Fibroblast of the conjunctiva (primary cell): ENCODE measurements around the gene KLHL40.
"Not testable (repeated sequence)": the region's sequence is repeated elsewhere in the genome, so short reads cannot be mapped to it uniquely, and the experiment has no call there.

Source experiments
- DNase-seq: peaks from one replicate; pipeline ENCODE4 v3.0.0-alpha.2; 2010; ENCODE audit warnings: low read depth

KLHL40 gene

DNA sequence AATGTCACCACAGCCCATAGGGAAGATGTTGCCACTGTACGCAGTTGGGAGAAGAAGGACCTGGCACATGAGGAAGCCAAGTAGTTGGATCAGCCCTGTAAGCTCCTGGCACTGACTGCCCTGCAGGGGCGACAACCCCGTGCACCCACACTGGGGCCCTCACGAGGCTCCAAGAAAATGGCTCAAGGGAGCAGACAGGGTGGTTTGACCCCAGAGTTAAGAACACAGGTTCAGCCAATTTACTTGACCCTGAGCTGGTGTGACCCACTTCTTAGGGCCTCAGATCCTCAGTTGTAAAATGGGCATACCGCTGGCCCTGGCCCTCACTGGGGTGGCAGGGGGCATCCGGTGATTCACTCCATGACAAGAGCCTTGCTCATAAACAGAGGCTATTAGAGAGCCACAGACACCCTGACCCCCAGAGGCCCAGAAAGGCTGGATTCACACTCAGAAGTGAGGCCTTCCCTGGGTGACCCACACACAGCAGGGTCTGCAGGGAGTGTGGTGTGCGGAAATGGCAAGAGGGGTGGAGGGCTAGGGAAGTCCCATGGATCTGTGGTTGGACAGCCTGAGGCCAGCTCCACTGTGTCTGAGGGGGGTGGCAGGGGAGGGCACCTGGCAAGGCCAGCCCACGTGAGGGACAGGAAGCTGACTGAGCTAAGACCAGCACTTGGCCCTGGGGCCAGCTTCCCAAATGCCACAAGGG is 19.0 kb downstream of the KLHL40 start:
- no peak for DNase-seq

DNA sequence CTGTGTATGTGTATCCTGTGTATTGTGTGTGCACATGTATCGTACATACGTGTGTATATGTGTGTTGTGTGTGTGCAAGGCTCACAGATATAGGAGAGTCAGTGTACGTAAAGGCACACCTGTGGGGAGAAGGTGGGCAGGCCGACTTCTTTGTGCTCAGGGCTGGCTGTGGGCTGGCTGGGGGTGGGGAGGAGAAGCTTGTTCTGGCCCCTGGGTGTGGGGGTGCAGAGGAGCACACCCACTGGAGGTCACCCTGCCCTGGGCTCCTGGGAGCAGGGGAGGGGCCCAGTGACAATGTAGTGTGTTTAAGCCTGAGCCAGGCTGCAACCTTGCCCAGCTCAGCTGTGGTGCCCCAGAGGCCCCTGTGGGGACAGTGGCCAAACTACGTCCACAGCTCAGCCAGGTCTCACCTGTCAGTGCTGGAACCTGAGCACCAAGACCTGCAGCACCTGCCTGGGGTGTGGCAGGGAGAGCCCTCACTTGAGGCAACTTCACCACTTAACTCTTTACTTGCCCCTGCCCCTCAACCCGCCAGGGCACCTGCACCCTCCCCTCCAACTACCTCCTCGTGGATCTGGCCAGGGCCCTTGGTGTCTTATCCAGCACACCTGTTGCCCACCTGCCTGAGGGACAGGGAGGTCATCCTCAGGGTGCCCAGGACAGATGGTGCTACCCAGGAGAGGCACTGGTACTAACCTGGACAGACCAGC is 19.9 kb downstream of the KLHL40 start:
- DNase-seq, result no peak

DNA sequence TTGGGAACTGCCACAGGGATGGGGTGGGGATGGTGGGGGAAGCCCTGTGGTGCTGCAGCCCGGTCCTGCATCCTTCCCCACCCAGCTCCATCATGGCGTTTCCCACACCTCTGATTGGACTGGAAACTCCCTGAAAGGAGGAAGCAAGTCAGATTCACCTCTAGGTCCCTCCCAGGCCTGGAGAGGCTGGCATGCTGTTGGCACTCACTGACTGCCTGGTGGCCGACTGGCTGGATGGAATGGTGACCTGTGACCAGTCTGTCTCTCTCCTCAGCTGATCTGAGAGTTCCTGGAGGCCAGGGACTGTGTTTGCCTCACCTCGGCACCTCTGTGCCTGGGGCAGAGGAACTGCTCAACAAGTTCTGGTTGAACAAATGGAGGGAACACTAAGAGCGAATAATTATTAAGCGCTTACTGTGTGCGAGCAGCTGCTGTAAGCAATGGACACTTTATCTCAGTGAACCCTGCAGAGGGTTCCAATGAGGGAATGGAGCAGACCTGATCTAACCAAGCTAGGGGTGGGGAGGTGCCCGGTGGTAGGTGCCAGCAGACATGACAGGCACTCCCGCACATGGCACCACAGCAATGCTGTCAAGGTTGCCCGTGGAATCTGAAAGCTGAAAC is 20.7 kb downstream of the KLHL40 start:
- DNase-seq, result no peak

DNA sequence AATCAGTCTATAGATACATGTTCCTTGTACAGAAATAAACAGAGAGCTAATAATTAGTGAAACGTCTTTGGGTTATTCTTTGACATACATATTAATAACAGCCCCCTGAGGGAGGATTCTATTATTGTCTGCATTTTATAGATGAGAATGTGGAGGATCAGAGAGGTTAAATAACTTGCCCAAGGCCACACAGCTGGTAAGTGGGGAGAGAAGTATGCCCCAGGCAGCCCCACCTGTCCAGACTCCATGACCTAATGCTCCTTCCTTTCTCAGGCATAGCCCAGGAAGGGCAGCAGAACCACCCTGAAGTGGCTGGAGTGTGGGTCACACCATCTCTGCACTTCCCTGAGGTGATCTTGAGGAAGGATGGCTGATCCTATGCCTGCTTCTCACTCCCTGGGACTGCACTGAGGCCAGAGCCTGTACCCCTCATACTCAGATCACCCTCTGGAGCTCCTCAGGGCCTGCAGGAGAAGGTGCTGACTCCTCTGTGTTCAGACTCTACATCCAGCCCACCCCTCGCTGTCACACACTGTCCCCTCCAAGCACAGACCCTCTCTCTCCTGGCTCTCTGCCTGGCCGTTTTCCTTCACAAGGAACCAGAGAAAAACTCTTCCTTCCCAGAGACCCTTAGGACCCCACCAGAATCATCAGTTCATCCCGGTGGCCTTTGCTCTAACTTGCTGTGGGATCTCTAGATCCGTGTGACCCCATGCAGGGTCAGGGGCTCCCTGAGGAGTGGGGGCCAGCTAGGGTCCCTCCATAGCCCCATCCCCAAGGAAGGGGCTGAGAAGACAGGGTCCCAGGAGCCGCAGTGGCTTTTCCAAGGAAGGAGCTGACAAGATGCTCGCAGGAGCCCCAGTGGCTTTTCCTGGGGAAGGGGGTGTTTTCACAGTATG is 21.6 kb downstream of the KLHL40 start:
- no peak for DNase-seq

DNA sequence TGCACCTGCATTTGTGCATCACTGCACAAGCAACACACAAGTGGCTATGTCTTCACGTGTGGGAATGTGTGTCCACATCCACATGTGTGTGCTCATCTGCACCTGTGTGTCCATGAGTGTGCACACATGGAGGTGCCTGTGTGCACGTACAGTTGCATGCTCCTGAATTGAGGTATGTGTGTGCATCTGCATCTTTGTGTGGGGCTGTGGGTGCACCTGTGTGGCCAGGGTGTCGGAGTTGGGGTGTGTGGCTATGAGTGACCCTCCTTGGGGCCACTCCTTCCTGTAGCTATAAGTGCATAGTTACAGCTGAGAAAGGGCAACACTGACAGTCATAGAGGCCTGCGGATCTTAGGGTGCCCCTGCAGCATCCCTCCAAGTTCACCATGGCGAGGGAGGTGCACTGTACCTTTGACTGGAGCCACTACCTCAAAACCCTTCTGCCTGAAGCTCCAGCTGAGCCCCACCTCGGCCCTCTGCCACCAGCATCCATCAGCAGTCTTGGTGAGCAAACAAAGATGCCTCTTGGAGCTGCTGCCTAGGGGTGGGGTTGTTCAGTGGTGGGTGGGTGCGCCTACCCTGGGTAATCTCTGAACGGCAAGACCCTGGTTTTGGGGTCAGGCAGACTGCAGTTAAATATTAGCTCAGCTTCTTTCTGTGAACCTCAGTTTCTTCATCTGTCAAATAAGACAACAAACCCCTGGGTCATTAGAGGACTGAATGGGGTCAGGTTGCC is 22.5 kb downstream of the KLHL40 start:
- no peak for DNase-seq

DNA sequence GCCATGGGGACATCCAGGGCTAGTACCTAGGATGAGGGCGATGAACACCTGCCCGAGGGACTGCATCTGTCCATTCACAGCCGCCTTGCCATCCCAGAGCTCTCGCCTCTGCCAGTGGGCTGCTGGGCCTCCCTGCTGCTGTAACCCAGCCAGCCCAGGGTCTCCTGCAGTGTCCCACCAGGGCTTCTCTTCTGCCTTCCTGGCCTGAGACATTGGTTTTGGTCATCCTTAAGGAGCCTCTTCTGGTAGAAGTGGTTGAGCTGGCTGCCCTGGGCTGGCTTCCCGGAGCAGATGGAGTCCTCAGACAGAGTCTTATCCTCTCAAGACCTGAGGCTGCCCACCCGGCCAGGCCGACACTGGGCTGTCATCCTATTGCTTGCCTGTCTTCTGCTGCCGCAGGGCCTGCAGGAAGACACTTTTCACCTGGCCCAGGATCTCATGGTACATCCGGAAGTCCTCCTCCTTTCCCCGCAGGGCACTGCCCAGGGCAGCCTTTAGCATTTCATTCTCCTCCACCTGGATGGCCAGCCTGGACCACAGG is 23.3 kb downstream of the KLHL40 start:
- DNase-seq, result no peak

DNA sequence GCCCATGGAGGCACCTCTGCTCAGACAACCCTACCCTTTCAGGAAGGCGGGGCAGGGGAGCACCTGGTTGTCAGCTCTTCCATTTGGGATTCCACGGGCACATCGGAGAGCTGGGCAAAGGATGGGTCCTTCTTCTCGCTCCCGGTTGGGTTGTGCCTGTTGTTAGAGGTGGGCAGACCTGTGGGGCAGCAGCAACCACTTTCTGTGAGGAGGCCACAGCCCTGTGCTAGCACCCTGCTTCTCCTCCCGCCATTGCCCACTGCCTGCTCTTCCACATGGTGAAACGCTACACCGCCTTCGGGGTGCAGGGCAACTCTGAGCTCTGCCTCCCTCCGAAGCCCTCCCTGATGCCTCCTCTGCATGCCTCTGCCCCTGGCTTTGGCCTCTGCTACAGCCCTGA is 24.3 kb downstream of the KLHL40 start:
- no peak for DNase-seq

DNA sequence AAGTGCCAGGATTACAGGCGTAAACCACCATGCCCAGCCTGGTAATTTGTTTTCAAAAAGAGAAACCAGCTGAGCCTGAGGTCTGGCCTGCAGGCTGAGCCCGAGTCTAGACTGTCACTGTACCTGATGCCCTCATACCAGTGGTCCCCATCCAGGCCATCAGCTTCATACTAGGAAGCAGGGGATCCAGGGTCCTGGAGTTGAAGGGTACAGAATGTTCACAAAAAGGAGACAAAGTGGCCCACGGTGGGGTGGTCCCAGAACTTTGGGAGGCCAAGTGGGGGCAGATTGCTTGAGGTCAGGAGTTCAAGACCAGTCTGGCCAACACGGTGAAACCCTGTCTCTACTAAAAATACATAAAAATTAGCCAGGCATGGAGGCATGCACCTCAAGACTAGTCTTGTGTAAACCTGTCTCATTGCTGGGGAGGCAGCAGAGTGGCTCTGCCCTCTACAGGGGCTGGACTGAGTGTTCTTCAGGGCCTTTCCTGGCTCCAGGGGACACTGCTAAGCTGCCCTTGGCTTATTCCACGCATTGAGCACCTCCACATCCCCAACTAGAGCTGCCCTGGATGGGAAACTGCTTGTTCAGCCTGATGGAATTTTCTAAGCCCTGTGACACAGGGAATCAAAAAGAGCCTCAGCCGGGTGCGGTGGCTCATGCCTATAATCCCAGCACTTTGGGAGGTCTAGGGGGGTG is 25.1 kb downstream of the KLHL40 start:
- no peak for DNase-seq

DNA sequence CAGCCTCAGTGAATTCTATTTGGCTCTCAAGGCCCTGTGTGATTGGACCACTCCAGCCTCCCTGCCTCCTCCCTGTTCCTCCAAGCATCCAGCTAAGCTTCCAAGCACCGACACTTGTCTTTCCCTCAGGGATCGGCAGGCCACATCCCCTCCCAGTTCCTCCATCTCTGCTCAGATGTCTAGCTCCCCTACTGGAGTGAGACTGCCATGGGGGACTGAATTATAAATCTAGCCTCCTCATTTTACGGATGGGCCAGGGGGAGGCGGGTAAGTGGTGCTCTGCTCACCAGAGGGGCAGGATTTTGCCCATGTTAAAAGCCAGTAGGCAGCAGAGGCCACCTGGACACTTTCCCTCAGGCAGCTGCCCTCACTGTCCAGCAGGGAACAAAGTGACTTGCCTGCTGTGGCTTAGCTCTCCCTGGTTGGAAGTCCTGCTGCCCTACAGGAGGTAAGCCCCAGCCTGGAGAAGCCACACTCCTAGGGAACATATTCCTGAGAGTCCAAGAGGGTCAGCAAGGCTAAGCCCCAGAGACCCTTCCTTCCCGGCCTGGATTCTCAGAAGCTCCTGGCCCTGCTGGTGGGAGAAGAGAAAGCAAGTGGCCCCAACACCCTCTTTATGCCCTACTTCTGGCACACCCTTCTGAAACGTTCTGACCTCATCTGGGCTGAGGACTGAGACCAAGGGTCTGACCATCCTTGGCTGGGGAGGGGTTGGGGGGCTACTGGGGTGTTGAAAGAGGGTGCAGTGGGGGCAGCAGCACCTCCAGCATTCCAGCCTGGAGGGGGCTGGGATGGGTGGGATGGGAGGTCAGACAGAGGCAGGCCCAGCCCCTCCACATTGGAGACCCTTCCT is 26.4 kb downstream of the KLHL40 start:
- DNase-seq, result no peak

DNA sequence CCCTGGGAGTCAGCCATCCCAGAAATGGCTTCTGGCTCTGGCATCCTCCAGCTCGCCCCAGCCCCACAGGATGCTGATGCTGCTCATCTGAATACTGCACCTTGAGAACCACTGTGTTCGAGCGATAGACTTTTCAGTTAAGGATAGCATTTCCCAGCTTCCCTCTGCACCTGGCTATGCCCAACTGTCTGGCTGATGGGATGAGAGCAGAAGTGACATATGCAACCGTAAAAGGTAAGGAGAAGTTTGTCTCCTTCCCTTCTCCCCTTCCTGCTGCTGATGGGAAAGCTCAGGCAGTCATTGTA is 27.0 kb downstream of the KLHL40 start:
- DNase-seq, result no peak

DNA sequence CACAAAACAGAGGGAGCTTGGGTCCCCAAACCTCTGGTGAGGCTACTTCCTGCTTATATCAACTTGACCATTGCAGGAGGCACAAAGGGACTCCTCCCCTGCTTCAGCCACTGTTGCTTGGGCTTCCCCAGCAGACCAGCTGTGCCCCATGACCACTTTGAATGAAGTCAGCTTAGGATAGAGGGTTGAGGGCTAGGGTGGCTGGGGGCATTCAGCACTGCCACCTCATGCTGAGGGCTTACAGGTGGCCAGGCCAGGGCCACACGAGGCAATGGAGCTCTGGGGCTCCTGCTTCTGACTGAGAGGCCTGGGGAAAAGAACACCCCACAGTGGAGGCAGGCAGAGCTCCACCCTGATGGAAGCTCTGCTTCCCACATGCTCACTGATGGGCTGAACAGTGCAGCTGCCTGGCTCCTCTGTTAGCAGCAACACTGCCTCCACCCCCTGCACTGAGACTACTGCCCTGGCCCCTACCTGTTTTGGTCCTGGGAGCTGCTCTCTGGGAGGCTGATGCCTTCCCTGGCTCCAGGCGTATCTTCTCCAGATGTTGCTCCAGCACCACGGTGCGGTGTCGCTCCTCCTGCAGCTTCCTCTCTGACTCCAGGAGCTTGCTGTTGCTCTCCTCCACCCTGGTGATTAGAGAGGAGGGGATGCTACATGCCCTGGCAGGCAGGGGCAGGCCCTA is 27.5 kb downstream of the KLHL40 start:
- no peak for DNase-seq

DNA sequence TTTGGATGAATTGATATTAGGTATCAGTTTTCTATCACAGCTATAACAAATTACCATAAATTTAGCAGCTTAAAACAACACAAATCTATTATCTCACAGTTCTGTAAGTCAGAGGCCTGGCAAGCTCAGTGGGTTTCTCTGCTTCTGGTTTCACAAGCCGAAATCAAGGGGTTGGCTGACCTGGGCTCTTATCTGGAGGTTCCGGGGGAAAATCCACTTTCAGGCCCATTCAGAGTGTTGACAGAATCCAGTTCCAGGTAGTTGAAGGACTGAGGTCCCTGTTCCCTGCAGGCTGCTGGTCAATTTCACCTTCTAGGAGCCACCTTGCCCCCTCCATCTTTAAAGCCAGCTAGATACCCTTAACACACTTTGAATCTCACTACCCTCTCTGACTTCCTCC is 28.4 kb downstream of the KLHL40 start:
- no peak for DNase-seq

DNA sequence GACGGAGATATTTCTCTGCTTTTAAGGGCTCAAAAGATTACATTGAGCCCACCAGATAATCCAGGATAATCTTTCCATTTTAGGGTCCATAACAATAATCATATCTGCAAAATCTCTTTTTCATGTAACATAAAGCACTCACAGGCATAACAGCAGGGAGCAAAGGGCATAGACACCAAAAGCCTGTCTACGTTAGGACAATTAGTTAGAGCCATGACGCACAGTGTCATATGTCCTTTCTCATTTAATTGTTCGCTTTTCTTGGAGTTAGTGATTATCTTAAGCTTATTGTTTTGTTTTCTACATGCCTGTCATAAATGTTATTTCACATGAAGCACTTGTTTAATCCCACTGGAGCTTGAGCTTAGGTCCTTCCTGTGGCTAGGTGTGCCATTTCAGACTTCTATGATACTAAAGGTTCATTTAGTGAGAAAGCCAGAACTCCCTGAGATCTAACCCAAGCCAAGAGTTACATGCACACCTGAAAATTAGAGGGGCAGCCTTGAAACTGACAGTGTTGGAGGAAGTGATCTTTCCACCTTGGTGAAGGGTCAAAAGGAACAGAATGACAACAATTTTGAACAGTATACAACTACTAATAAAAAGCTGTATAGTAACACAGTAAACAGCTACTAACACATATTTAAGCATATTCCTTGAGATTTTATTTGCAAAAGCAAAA is 29.0 kb downstream of the KLHL40 start:
- no peak for DNase-seq

DNA sequence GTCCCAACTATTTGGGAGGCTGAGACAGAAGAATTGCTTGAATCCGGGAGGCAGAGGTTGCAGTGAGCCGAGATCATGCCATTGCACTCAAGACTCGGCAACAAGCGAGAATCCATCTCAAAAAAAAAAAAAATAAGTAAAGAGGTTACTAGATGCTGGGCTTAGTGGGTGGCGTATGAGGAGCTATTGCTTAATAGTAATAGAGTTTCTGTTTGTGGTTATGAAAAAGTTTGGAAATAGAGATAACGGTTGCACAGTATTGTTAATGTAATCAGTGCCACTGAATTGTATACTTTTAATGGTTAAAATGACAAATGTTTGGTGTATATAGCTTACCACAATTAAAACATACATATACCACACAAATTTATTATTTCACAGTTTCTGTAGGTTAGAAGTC is 32.0 kb downstream of the KLHL40 start:
- no peak for DNase-seq

DNA sequence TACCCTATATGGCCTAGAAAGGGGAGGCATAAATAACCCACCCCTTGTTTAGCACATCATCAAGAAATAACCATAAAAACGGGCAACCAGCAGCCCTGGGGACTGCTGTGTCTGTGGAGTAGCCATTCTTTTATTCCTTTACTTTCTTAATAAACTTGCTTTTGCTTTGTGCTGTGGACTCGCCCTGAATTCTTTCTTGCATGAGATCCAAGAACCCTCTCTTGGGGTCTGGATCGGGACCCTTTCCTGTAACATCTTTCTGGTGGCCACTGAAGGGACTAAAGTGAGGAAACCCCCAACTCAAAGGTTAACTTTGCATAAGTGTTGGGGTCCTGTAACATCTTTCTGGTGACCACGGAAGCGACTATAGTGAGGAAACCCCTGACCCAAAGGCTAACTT is 33.0 kb downstream of the KLHL40 start:
- no peak for DNase-seq

DNA sequence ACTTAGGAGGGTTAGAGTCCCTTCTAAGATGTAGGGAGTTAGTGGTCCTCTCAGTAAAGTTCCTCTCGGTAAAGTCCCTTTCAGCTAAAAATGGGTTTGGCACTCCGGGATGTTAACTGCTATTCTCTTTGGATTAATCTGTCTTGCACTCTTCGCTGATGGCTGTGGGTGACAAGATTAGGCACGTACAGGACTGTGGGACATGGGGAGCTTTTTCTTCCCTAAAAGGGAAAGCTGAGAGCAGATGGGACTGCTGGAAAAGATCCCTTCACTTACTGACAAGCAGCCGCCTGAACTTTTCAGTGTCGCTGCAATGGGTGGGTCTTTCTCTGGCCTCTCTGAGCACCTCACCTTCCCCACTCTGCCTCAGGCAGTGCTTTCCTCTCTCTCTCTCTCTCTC is 33.7 kb downstream of the KLHL40 start:
- DNase-seq, result no peak

DNA sequence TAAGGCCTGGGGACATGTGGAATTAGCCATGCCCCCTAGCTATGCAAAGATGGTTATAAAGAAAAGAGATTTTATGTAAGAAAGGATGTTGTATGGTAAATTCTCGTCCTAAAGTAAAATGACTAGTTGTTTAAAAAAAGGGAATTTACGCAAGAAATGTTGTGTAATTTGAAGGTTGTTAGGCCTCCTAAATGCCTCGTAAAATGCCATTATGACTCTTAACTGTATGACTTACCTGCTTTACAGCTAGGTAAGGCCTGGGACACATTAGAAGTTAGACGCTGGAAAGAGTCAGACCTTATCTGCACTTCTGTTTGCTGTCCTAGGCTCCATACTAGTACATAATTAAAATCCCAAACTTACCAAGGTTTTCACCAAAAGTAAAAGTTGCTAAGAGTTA is 34.8 kb downstream of the KLHL40 start:
- DNase-seq, result no peak

DNA sequence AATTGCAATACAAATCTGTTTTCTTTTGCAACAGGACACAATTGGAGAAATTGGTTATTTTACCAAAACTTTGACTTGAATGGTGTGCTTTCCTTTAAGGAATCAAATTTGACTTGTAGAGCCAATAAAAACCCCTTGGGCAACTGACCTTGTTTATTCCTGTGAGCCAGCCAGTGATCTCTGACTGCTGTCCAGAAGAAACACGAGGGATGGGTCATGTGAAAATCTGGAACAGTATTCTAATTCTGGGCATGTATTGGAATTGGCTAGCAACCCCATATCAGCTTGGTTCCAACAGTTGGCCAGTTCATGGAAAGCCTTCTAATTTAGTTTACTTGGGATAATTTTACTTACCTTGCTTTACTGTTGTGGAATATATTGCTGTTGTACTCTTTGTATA is 36.4 kb downstream of the KLHL40 start:
- DNase-seq, result no peak

DNA sequence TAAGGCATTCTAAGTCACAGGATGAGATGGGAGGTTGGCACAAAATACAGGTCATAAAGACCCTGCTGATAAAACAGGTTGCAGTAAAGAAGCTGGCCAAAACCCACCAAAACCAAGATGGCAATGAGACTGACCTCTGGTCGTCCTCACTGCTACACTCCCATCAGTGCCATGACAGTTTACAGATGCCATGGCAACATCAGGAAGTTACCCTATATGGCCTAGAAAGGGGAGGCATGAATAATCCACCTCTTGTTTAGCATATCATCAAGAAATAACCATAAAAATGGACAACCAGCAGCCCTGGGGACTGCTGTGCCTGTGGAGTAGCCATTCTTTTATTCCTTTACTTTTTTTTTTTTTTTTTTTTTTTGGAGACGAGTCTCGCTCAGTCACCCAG is 37.1 kb downstream of the KLHL40 start:
- DNase-seq, result not testable (repeated sequence)
